H9 (cell line): Measurements from ENCODE around the gene TTBK1. TPM values are rescaled to one million over a fixed set of nuclear protein-coding genes. Genes with fewer than 3 reads are reported as not detected.
A peak's percentile ranks its signal among the peaks of the same experiment; 100 is the strongest.

ENCODE experiments used
- DNase-seq: peaks from one replicate; pipeline ENCODE4 v3.0.0-alpha.2; 2017
- H2AFZ ChIP-seq: one replicate; pipeline ENCODE4 v1.6.1; 2013; ENCODE audit warnings: mild to moderate bottlenecking, low read length, control low read depth, moderate library complexity
- H2AK5ac ChIP-seq: 2 replicates; pipeline ENCODE4 v1.6.1; 2013; ENCODE audit warnings: low read length, control low read depth, mixed read lengths; ENCODE audit not compliant: insufficient read length
- H2BK120ac ChIP-seq: one replicate; pipeline ENCODE4 v1.6.1; 2013; ENCODE audit warnings: low read depth, mild to moderate bottlenecking, low read length, control low read depth, inconsistent platforms; ENCODE audit not compliant: poor library complexity, severe bottlenecking
- H2BK12ac ChIP-seq: 2 replicates; pipeline ENCODE4 v1.6.1; 2013; ENCODE audit warnings: low read length, control low read depth, mixed read lengths, low read depth; ENCODE audit not compliant: insufficient read length
- H2BK15ac ChIP-seq: 2 replicates; pipeline ENCODE4 v1.6.1; 2013; ENCODE audit warnings: low read depth, low read length, control low read depth
- H2BK20ac ChIP-seq: one replicate; pipeline ENCODE4 v1.6.1; 2013; ENCODE audit warnings: low read depth, mild to moderate bottlenecking, low read length, control low read depth, inconsistent platforms; ENCODE audit not compliant: poor library complexity, severe bottlenecking
- H2BK5ac ChIP-seq: 2 replicates; pipeline ENCODE4 v1.6.1; 2013; ENCODE audit warnings: low read length, control low read depth, mixed read lengths; ENCODE audit not compliant: insufficient read length
- H3K14ac ChIP-seq: 2 replicates; pipeline ENCODE4 v1.6.1; 2013; ENCODE audit warnings: low read length, control low read depth; ENCODE audit not compliant: insufficient read depth
- H3K18ac ChIP-seq: 2 replicates; pipeline ENCODE4 v1.6.1; 2013; ENCODE audit warnings: low read depth, mild to moderate bottlenecking, mixed read lengths, low read length, control low read depth; ENCODE audit not compliant: insufficient read length
- H3K23ac ChIP-seq: 2 replicates; pipeline ENCODE4 v1.6.1; 2013; ENCODE audit warnings: low read length, control low read depth, mixed read lengths, low read depth; ENCODE audit not compliant: insufficient read length
- H3K23me2 ChIP-seq: 2 replicates; pipeline ENCODE4 v1.6.1; 2013; ENCODE audit warnings: low read depth, mild to moderate bottlenecking, mixed read lengths, low read length, control low read depth; ENCODE audit not compliant: insufficient read length, poor library complexity, severe bottlenecking
- H3K27ac ChIP-seq: 2 replicates; pipeline ENCODE4 v1.5.1; 2013; ENCODE audit warnings: low read length, control low read depth, mixed read lengths, low read depth; ENCODE audit not compliant: insufficient read length
- H3K27me3 ChIP-seq: 2 replicates; pipeline ENCODE4 v1.6.1; 2013; ENCODE audit warnings: low read length, control low read depth, inconsistent platforms; ENCODE audit not compliant: insufficient read depth
- H3K4ac ChIP-seq: 2 replicates; pipeline ENCODE4 v1.6.1; 2013; ENCODE audit warnings: low read depth, mild to moderate bottlenecking, control low read depth, inconsistent platforms, low read length, moderate library complexity
- H3K4me1 ChIP-seq: 2 replicates; pipeline ENCODE4 v1.6.1; 2013; ENCODE audit warnings: low read length, control low read depth, inconsistent platforms; ENCODE audit not compliant: insufficient read depth
- H3K4me2 ChIP-seq: 2 replicates; pipeline ENCODE4 v1.6.1; 2013; ENCODE audit warnings: low read length, control low read depth, mixed read lengths; ENCODE audit not compliant: insufficient read length, insufficient read depth
- H3K56ac ChIP-seq: 2 replicates; pipeline ENCODE4 v1.6.1; 2013; ENCODE audit warnings: low read depth, mild to moderate bottlenecking, mixed read lengths, low read length, control low read depth; ENCODE audit not compliant: insufficient read length
- H3K79me1 ChIP-seq: 2 replicates; pipeline ENCODE4 v1.6.1; 2013; ENCODE audit warnings: low read depth, mild to moderate bottlenecking, moderate library complexity, low read length, control low read depth, inconsistent platforms; ENCODE audit not compliant: insufficient read depth, poor library complexity, severe bottlenecking
- H3K79me2 ChIP-seq: 2 replicates; pipeline ENCODE4 v1.6.1; 2013; ENCODE audit warnings: low read length, control low read depth, inconsistent platforms; ENCODE audit not compliant: insufficient read depth
- H3K9ac ChIP-seq: 2 replicates; pipeline ENCODE4 v1.6.1; 2013; ENCODE audit warnings: low read length, control low read depth, mixed read lengths; ENCODE audit not compliant: insufficient read length; ENCODE audit errors: extremely low read depth
- H3K9me3 ChIP-seq: one replicate; pipeline ENCODE4 v1.6.1; 2013; ENCODE audit warnings: low read depth, low read length, inconsistent platforms; ENCODE audit not compliant: control insufficient read depth
- H3T11ph ChIP-seq: one replicate; pipeline ENCODE4 v1.6.1; 2013; ENCODE audit warnings: mild to moderate bottlenecking, low read length, control low read depth, inconsistent platforms
- H4K20me1 ChIP-seq: one replicate; pipeline ENCODE4 v1.6.1; 2013; ENCODE audit not compliant: control insufficient read depth, insufficient read length, insufficient read depth
- H4K5ac ChIP-seq: 2 replicates; pipeline ENCODE4 v1.6.1; 2013; ENCODE audit warnings: low read depth, mild to moderate bottlenecking, mixed read lengths, low read length, control low read depth; ENCODE audit not compliant: insufficient read length
- H4K8ac ChIP-seq: replicated peaks from 2 replicates; pipeline ENCODE4 v1.6.1; 2013; ENCODE audit warnings: low read length, control low read depth, mixed read lengths, low read depth; ENCODE audit not compliant: insufficient read length
- H4K91ac ChIP-seq: 2 replicates; pipeline ENCODE4 v1.6.1; 2013; ENCODE audit warnings: low read depth, mild to moderate bottlenecking, moderate library complexity, mixed read lengths, low read length, control low read depth; ENCODE audit not compliant: insufficient read length
- H3K27ac Mint-ChIP-seq, 3 experiments: 2 replicates in 2 of 3; 3 replicates in 1 of 3; pipeline ENCODE4 v1.8.0; 2020 to 2021; ENCODE audit warnings: mixed read lengths in 3 of 3, mild to moderate bottlenecking in 1 of 3, moderate library complexity in 1 of 3
- H3K27me3 Mint-ChIP-seq: 2 replicates; pipeline ENCODE4 v1.8.0; 2021; ENCODE audit warnings: low read depth, mild to moderate bottlenecking, moderate library complexity, mixed read lengths
- H3K36me3 Mint-ChIP-seq, 3 experiments: 2 replicates in 2 of 3; 3 replicates in 1 of 3; pipeline ENCODE4 v1.8.0; 2020 to 2021; ENCODE audit warnings: low read depth in 3 of 3, mixed read lengths in 3 of 3; ENCODE audit not compliant: insufficient read depth in 1 of 3
- H3K4me1 Mint-ChIP-seq, 2 experiments: 2 replicates each; pipeline ENCODE4 v1.8.0; 2020; ENCODE audit warnings: mixed read lengths in 2 of 2
- H3K4me3 Mint-ChIP-seq, 2 experiments: 2 replicates in 1 of 2; 3 replicates in 1 of 2; pipeline ENCODE4 v1.8.0; 2020 to 2021; ENCODE audit warnings: mild to moderate bottlenecking in 2 of 2, mixed read lengths in 2 of 2, moderate library complexity in 1 of 2
- H3K9me3 Mint-ChIP-seq, 2 experiments: 2 replicates in 1 of 2; 3 replicates in 1 of 2; pipeline ENCODE4 v1.8.0; 2020; ENCODE audit warnings: mild to moderate bottlenecking in 2 of 2, mixed read lengths in 2 of 2, moderate library complexity in 1 of 2
- CTCF ChIP-seq: fragments of 200-600 bp; sonication (generic); conservative IDR thresholded peaks from 3 replicates; pipeline ENCODE4 v1.8.0; 2021; ENCODE audit warnings: antibody characterized with exemption, mild to moderate bottlenecking
- WGBS: extraction: QIAGEN DNeasy Blood & Tissue Kit; methylation state at CpG from one replicate; pipeline ENCODE4 v1.1.7; 2013; ENCODE audit warnings: missing lambda C conversion rate, low lambda C conversion rate, mixed read lengths; ENCODE audit not compliant: insufficient read length; ENCODE audit errors: extremely low coverage; 5-methylcytosine and 5-hydroxymethylcytosine counted together
- total RNA-seq: library from RNA; stranded (reverse); gene quantifications from 2 replicates; pipeline ENCODE4 v1.2.1, GENCODE V29; 2021

TTBK1 gene
- total RNA-seq, 1 experiment from 2014 or later, result 1.6 TPM

GRCh38 chr6:43202451-43202850, 40.8 kb upstream of the TTBK1 start:
- no peaks in the 10 kb centered on the region for H3K9me3 Mint-ChIP-seq
- H3K27me3 ChIP-seq, result no peaks in the 10 kb centered on the region
- no peaks in the 10 kb centered on the region for H3K79me2 ChIP-seq
- no peak overlapping the region for H2AFZ ChIP-seq
- H3K36me3 Mint-ChIP-seq, result no peaks in the 10 kb centered on the region; a peak in 3 of 7 replicates
- no peak overlapping the region for H3K9ac ChIP-seq
- no peak overlapping the region for H2BK15ac ChIP-seq
- no peaks in the 10 kb centered on the region for H4K20me1 ChIP-seq
- no peak overlapping the region for H2BK5ac ChIP-seq
- H3K23ac ChIP-seq, result no peak overlapping the region
- H4K8ac ChIP-seq, result no peak overlapping the region
- no peak overlapping the region for H4K5ac ChIP-seq
- H3K79me1 ChIP-seq, result no peaks in the 10 kb centered on the region
- no peak overlapping the region for H3K4me3 Mint-ChIP-seq
- H3K56ac ChIP-seq, result no peak overlapping the region
- H2BK20ac ChIP-seq, result no peak overlapping the region
- H3K23me2 ChIP-seq, result no peaks in the 10 kb centered on the region
- H3K4me2 ChIP-seq, result no peak overlapping the region
- no peak overlapping the region for H3K18ac ChIP-seq
- peaks cover 4 to 10% of the 10 kb centered on the region in 2 experiments; a peak in 3 of 4 replicates for H3K4me1 Mint-ChIP-seq
- H2AK5ac ChIP-seq, result no peak overlapping the region
- no peak for DNase-seq
- H3K4ac ChIP-seq, result no peak overlapping the region
- H3K27ac Mint-ChIP-seq, result 0 out of 7 replicates have a peak overlapping the region, but pooled peaks of 1 of the 3 experiments have one; percentile 46
- no peak overlapping the region for H2BK12ac ChIP-seq
- no peak for TF ChIP-seq CTCF
- H3T11ph ChIP-seq, result no peak overlapping the region
- no peak overlapping the region; the same call in 1 of the 2 replicates for H3K14ac ChIP-seq
- H2BK120ac ChIP-seq, result no peak overlapping the region
- H3K9me3 ChIP-seq, result no peaks in the 10 kb centered on the region
- no CpG with 5 or more reads among the region's 5 CpGs for WGBS
- H3K27ac ChIP-seq, result no peak overlapping the region
- no peaks in the 10 kb centered on the region; the same call in 1 of the 2 replicates for H3K27me3 Mint-ChIP-seq
- H3K4me1 ChIP-seq, result no peaks in the 10 kb centered on the region
- H4K91ac ChIP-seq, result no peak overlapping the region
